Hepatocyte (in vitro differentiated cells): ENCODE measurements around the gene CACFD1. TPM values are rescaled to one million over a fixed set of nuclear protein-coding genes. Genes with fewer than 3 reads are reported as not detected.

Source experiments
- DNase-seq: peaks from one replicate; pipeline ENCODE4 v3.0.0-alpha.2; 2016; ENCODE audit warnings: low spot score
- H2AFZ ChIP-seq: fragments of 200-600 bp; sonication (generic); 2 replicates; pipeline ENCODE4 v1.6.0; 2016; ENCODE audit warnings: antibody characterized with exemption, mild to moderate bottlenecking
- H3K27ac ChIP-seq: fragments of 200-600 bp; sonication (generic); 2 replicates; pipeline ENCODE4 v1.5.1; 2016; ENCODE audit warnings: mild to moderate bottlenecking
- H3K27me3 ChIP-seq: fragments of 200-600 bp; sonication (generic); 2 replicates; pipeline ENCODE4 v1.6.1; 2016
- H3K36me3 ChIP-seq: fragments of 200-600 bp; sonication (generic); replicated peaks from 2 replicates; pipeline ENCODE4 v1.5.1; 2016; ENCODE audit warnings: low read depth; ENCODE audit not compliant: insufficient read depth
- H3K4me1 ChIP-seq: fragments of 200-600 bp; sonication (generic); 2 replicates; pipeline ENCODE4 v1.5.1; 2016; ENCODE audit warnings: mild to moderate bottlenecking, moderate library complexity; ENCODE audit not compliant: insufficient read depth
- H3K4me2 ChIP-seq: fragments of 200-600 bp; sonication (generic); 2 replicates; pipeline ENCODE4 v1.6.0; 2016
- H3K4me3 ChIP-seq: fragments of 200-600 bp; sonication (generic); 2 replicates; pipeline ENCODE4 v1.5.1; 2016; ENCODE audit warnings: mild to moderate bottlenecking
- H3K79me2 ChIP-seq: fragments of 200-600 bp; sonication (generic); 2 replicates; pipeline ENCODE4 v1.6.0; 2017; ENCODE audit warnings: mild to moderate bottlenecking
- H3K9me2 ChIP-seq: fragments of 200-600 bp; sonication (generic); replicated peaks from 2 replicates; pipeline ENCODE4 v1.6.0; 2017; ENCODE audit warnings: mild to moderate bottlenecking; ENCODE audit not compliant: insufficient read depth
- H3K9me3 ChIP-seq: fragments of 200-600 bp; sonication (generic); 2 replicates; pipeline ENCODE4 v1.5.1; 2016; ENCODE audit warnings: low read depth, mild to moderate bottlenecking
- H4K20me1 ChIP-seq: fragments of 200-600 bp; sonication (generic); 2 replicates; pipeline ENCODE4 v1.6.0; 2016; ENCODE audit warnings: mild to moderate bottlenecking; ENCODE audit not compliant: insufficient read depth, poor library complexity, severe bottlenecking
- EZH2 ChIP-seq: fragments of 200-600 bp; sonication (generic); IDR thresholded peaks from 2 replicates; pipeline ENCODE4 v1.6.1; 2016; ENCODE audit warnings: antibody characterized with exemption, mild to moderate bottlenecking, borderline replicate concordance
- EZH2phosphoT487 ChIP-seq: fragments of 200-600 bp; sonication (generic); IDR thresholded peaks from one replicate; pipeline ENCODE4 v1.6.1; 2018; ENCODE audit warnings: antibody characterized with exemption, mild to moderate bottlenecking, low read depth, moderate library complexity; ENCODE audit not compliant: unreplicated experiment, severe bottlenecking
- WGBS: methylation state at CpG from one replicate; pipeline ENCODE4 v1.1.6; 2016; ENCODE audit warnings: low lambda C conversion rate; ENCODE audit errors: missing lambda C conversion rate; 5-methylcytosine and 5-hydroxymethylcytosine counted together
- polyA plus RNA-seq: library from polyadenylated mRNA; unstranded; fragments of >200 nt; fragmentation: Nextera tagmentation; extraction: Ambion mirVana; gene quantifications from 2 replicates; pipeline ENCODE4 v1.2.1, GENCODE V29; 2016
- total RNA-seq: library from RNA; depleted of rRNA; stranded (reverse); fragments of >200 nt; gene quantifications from 2 replicates; pipeline ENCODE4 v1.2.3, GENCODE V29; 2014
- TF ChIP-seq, protein P1 (sequence below): fragments of 200-600 bp; sonication (generic); IDR thresholded peaks from 2 replicates; pipeline ENCODE4 v1.5.1; 2016; ENCODE audit warnings: antibody characterized with exemption, mild to moderate bottlenecking; ENCODE audit not compliant: poor library complexity

Gene CACFD1
- total and polyA plus RNA-seq, 2 experiments from 2014 or later = 31.5 to 49.2 TPM

- Histone ChIP-seq H3K4me3 (no peak overlapping the region), H3K36me3 (no peaks in the 10 kb centered on the region), H3K27ac (no peak overlapping the region), H3K9me3 (no peaks in the 10 kb centered on the region), H4K20me1 (no peaks in the 10 kb centered on the region), H2AFZ (no peak overlapping the region), H3K27me3 (peaks cover 4% of the 10 kb centered on the region), H3K4me2 (no peak overlapping the region), H3K79me2 (no peaks in the 10 kb centered on the region), H3K9me2 (no peaks in the 10 kb centered on the region), H3K4me1 (peaks cover 3% of the 10 kb centered on the region)
- WGBS = 76% methylated on average over 18 of the region's 22 CpGs
- DNase-seq = no peak
- no peak for TF ChIP-seq EZH2
Observed at GRCh38 chr9:133484671-133485437, 25.1 kb downstream of the CACFD1 start.

DNA sequence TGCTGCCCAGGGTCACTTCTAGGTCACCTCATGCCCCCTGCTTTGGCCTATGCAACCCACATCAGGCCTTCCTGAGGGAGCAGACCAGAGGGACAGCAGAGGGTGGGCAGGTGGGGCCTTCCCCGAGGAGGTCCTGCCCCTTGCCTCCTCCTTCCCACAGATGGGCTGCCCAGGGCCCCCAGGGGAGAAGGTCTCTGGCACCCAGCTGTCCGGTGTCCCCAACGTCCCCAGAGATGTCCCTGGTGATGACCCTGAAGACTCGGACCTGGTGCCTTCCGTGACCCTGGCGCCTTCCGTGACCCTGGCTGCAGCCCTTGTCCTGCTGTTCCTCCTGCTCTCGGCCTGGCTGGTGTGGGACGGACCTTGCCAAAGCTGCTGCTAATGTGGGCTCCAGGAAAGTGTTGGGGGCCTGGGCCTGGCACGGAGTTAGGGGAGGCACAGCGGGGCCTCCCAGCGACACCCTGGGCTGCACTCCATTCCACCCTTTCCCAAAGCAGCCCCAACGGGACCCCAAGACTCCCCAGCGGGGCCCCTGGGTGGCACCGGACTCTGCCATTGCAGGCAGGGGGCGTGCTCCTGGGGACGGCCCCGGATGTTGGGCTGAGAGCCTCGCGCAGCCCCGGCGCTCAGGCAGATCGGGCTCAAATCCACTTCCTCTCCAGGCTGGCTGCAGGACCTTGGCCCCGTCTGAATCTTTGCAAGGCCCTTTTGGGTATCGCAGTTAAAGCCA lies 25.9 kb downstream of the CACFD1 start:
- Histone ChIP-seq H3K4me1 (peaks cover 3% of the 10 kb centered on the region), H2AFZ (no peak overlapping the region), H3K79me2 (no peaks in the 10 kb centered on the region), H3K27me3 (peaks cover 2% of the 10 kb centered on the region), H3K4me2 (no peak overlapping the region), H3K27ac (no peak overlapping the region), H3K4me3 (no peak overlapping the region), H3K9me2 (no peaks in the 10 kb centered on the region), H4K20me1 (no peaks in the 10 kb centered on the region), H3K36me3 (no peaks in the 10 kb centered on the region), H3K9me3 (no peaks in the 10 kb centered on the region)
- TF ChIP-seq EZH2 (no peak), EZH2phosphoT487 (no peak)
- TF ChIP-seq, protein P1, sequence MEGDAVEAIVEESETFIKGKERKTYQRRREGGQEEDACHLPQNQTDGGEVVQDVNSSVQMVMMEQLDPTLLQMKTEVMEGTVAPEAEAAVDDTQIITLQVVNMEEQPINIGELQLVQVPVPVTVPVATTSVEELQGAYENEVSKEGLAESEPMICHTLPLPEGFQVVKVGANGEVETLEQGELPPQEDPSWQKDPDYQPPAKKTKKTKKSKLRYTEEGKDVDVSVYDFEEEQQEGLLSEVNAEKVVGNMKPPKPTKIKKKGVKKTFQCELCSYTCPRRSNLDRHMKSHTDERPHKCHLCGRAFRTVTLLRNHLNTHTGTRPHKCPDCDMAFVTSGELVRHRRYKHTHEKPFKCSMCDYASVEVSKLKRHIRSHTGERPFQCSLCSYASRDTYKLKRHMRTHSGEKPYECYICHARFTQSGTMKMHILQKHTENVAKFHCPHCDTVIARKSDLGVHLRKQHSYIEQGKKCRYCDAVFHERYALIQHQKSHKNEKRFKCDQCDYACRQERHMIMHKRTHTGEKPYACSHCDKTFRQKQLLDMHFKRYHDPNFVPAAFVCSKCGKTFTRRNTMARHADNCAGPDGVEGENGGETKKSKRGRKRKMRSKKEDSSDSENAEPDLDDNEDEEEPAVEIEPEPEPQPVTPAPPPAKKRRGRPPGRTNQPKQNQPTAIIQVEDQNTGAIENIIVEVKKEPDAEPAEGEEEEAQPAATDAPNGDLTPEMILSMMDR = no peak
- WGBS = 85% methylated on average over 25 of the region's 25 CpGs
- DNase-seq = no peak

- Histone ChIP-seq H2AFZ (no peak overlapping the region), H3K36me3 (no peaks in the 10 kb centered on the region), H3K27me3 (no peaks in the 10 kb centered on the region), H3K4me1 (peaks cover 7% of the 10 kb centered on the region), H4K20me1 (no peaks in the 10 kb centered on the region), H3K9me3 (no peaks in the 10 kb centered on the region), H3K79me2 (no peaks in the 10 kb centered on the region), H3K4me2 (no peak overlapping the region), H3K4me3 (no peak overlapping the region), H3K9me2 (no peaks in the 10 kb centered on the region), H3K27ac (no peak overlapping the region)
- no peak for DNase-seq
- no peak for TF ChIP-seq EZH2phosphoT487
- TF ChIP-seq, protein P1 = no peak
- TF ChIP-seq EZH2 = no peak
- 92% methylated on average over 8 of the region's 8 CpGs for WGBS
Observed at GRCh38 chr9:133487331-133487725, 27.6 kb downstream of the CACFD1 start.

GRCh38 chr9:133488686-133489252 lies 29.0 kb downstream of the CACFD1 start:
- WGBS = 92% methylated on average over 18 of the region's 18 CpGs
- peaks cover 7% of the 10 kb centered on the region for H3K4me1 ChIP-seq
- DNase-seq = no peak
- no peak overlapping the region for H3K4me2 ChIP-seq
- H3K27ac ChIP-seq = no peak overlapping the region
- H3K36me3 ChIP-seq = no peaks in the 10 kb centered on the region
- H3K79me2 ChIP-seq = no peaks in the 10 kb centered on the region
- no peaks in the 10 kb centered on the region for H4K20me1 ChIP-seq
- no peaks in the 10 kb centered on the region for H3K9me2 ChIP-seq
- H2AFZ ChIP-seq = no peak overlapping the region
- TF ChIP-seq EZH2phosphoT487 = no peak
- no peak for TF ChIP-seq EZH2
- TF ChIP-seq, protein P1 = no peak
- no peaks in the 10 kb centered on the region for H3K27me3 ChIP-seq
- H3K4me3 ChIP-seq = no peak overlapping the region
- no peaks in the 10 kb centered on the region for H3K9me3 ChIP-seq
